NCI-H2029 (cell line): ENCODE data around the gene RUNX3.
"Not testable (repeated sequence)": the region's sequence is repeated elsewhere in the genome, so short reads cannot be mapped to it uniquely, and the experiment has no call there.

Experiments used
- DNase-seq: peaks from one replicate; lab custom pipeline; 2025; lab: John Stamatoyannopoulos, UW

The RUNX3 gene

DNA sequence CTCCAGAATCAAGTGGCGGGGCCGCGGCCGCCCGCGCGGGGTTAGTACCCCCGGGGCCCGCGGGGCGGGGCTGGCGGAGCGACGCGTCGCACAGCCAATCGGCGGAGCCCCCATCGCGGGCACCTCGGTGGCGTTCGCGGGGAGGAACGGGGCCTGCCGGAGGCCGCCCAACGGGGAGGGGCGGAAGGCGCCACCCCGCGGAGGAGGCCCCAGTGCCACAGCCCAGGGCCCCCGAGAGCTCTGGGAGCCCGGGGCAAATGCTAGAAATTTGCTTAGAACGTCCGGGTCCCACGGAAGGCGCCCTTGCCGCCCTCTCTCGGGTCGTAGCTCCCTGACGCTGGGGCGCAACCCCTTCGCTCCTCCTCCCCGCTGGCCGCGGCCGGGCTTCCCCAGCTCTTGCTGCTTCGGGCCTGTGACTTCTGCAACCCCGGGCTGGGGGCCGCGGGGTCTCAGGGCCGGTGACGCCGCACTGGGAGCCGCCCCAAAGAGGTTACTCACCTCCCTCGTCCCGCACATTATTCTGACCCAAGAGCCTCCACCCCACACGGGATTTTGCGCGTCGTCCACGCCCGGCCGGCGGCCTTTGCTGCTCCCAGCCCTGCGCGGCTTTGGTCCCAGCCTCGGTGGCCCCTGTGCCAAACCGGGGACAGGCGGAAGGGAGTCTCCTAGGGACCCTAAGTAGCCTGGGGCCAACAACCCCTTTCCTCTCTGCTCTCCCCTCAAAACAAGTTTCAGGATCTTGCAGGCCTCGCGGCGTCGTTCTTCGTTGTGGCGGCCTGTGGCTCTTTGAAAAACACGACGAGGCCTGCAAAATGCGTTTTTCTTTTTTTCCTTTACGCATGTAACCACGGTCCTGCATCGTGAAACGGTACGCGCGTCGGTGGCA is at the start of gene RUNX3:
Gene RUNX3 (minus strand): TSS at position 17 of the 886 bp plus-strand sequence. CDS start 408 bp downstream, outside the sequence.
- peak; percentile 34 for DNase-seq

DNA sequence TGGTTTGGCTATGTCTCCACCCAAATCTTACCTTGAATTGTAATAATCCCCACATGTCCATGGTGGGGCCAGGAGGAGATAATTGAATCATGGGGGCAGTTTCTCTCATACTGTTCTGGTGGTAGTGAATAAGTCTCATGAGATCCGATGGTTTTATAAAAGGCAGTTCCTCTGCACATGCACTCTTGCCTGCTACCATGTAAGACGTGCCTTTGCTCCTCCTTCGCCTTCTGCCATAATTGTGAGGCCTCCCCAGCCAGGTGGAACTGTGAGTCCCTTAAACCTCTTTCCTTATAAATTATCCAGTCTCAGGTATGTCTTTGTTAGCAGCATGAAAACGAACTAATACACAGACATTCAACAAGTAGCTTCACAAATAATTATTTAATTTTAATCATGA is 49.2 kb upstream of the RUNX3 start:
- not testable (repeated sequence) for DNase-seq

DNA sequence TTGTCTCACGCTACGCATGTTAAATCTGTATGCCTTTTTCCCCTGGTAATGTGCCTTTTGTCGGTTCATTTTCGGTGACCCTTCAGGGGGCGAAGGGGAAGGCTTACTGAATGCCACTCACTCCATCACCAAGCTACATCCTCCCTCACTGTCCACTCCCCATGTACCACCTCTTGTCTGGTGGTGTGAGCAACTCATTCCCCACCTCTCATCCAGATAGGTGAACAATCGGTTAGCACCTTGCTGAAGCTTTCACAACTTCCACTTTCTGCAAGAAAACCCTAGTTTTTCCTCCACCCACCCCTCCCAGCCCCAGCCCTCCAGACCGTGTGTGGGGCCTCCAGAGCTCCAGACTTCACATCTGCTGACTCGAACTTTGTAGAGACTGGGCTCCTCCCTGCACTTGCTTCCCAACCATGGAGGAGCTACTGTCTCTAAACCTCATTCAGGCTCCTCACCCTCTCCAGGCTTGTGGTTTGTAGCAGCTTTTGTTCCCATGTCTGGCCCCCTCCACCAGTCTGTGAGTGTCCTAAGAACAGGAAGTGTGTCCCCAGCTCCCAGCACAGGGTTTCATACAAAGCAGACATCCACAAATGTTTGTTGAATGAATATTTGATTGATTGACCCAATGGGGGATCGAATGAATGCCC is 48.4 kb upstream of the RUNX3 start:
- DNase-seq, result no peak

DNA sequence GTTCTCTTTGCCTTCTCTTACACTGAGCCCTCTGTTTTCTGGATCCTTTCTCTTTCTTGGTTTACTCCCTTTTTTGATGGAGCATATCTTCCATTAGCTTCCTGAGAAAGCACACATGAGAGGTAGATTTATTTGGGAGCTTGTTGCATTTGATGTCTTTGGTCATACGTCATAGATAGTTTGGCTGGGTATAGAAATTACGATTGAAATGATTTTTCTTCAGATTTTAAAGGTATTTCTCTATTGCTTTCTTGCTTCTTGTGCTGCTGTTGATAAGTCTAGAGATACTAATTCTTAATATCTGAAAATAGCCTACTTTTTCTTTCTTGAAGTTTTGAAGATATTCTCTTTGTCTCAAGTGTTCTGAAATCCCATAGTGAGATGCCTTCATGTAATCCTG is 45.3 kb upstream of the RUNX3 start:
- DNase-seq, result no peak

DNA sequence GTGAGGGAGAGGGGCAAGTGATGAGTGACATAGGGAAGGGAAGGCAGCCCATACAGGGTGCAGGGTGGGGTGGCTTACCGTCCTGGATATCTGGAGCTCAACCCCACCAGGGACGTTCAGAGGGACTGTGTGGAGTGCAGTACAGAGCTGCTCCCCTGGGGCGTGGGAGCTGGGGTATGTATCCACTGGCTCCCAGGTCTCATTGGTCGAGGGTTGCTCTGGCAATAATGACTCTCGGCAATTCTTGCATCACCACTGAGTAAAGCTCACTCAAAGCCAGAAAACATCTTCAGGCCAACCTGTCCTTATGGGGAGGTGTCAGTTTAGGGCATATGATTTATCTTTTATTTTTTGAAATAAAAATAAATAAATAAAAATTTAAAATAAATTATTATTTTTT is 43.2 kb upstream of the RUNX3 start:
- DNase-seq, result no peak

DNA sequence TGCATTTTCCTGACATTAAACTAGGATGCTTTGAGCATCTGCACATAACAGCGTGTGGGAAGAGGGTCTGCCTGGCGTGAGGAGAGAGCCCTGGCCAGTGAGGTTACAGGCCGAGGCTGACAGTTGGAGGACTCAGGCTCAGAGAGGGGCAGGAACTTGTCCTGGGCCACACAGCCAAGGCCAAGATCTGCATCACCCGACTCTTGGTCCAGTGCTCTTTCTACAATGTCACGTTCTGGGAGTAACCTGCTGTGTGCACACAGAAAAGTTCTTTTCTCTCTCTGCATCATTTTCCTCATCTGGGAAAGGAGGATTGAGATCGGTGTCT is 42.8 kb upstream of the RUNX3 start:
- no peak for DNase-seq

DNA sequence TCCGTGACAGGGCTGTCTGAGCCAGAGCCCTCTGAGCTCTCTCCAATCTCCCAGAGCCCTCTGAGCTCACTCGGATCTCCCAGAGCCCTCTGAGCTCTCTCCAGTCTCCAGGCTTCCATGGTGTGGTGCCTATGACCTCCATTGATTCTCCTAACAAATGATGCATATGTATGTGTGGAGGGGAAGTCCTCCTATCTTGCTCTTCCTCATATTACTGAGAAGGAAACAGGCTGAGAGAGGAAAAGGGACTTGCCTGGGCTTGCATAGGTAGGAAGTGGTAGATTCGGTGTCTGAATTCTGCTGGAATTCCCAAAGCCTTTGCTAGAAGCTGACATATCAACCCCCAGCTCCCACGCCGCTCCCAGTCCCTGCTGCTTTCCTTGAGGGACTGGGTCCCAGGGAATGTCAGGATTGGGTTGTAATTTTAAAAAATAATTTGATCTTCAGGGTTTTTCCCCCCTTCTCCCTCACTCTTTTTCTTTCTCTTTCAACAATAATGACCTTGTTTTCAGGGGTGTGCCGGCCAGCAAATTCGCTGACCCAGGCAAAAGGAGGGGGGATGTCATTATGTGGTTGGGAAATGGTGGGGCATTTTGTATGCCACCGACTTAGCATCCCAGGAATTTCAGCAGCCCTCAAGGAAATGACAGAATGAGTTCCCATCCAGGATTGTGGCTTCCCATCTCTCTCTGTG is 42.3 kb upstream of the RUNX3 start:
- DNase-seq, result no peak

DNA sequence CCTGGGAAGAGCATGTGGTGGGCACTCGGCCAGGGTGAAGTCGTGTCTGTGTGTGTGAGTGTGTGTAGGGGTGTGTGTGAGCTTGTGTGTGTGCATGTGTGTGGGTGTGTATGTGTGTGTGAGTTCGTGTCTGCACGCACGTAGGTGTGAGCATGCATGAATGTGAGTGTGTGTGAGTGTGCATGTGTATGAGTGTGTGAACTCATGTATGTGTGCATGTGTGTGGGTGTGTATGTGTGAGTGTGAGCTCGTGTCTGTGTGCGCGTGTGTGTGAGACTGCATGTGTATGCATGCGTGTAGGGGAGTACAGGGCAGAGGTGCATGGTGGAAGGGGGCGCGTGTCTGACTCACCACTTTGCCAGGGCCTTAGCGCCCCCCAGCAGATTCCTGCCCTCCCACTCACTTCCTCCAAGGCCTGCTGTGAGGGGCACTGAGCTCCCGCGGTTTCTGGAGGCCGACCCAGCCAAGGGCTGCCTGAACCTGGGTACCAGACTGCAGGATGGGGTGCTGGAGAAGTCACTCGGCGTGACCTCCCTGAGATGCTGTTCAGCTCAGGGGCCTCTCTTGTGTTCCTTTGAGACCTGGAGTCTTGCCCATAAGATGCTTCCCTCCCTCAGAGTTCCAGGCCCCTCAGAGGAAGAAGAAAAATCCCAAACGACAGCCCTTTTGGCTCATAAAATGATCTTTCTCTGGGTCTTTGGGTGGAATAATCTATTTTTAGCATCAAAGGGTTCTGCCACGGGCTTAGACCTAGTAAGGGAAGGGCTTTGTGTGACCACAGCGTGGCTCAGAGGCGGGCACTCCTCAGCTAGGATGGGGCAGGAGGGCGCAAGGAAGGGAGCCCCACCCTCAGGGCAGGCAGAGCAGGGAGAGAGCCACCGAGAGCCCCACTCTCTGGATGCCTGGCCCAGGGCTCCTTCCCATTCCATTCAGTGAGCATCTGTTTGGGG is 41.1 kb upstream of the RUNX3 start:
- no peak for DNase-seq

DNA sequence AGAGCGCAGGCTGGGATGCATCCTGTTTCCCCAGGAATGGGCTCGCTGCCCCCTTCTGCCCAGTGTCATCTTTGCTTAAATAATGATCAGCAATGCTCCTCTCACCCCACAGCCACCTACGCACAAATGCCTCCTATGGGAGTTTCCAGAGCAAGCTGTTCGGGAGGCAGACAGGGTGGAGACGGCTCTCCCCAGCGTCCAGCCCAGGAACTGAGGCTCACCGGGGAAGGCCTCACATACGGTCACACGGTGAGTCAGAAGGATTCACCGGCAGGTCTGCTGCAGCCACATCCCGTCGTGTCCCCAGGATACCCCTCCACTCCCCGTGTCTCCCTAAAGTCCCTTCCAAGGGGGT is 40.3 kb upstream of the RUNX3 start:
- DNase-seq, result no peak

DNA sequence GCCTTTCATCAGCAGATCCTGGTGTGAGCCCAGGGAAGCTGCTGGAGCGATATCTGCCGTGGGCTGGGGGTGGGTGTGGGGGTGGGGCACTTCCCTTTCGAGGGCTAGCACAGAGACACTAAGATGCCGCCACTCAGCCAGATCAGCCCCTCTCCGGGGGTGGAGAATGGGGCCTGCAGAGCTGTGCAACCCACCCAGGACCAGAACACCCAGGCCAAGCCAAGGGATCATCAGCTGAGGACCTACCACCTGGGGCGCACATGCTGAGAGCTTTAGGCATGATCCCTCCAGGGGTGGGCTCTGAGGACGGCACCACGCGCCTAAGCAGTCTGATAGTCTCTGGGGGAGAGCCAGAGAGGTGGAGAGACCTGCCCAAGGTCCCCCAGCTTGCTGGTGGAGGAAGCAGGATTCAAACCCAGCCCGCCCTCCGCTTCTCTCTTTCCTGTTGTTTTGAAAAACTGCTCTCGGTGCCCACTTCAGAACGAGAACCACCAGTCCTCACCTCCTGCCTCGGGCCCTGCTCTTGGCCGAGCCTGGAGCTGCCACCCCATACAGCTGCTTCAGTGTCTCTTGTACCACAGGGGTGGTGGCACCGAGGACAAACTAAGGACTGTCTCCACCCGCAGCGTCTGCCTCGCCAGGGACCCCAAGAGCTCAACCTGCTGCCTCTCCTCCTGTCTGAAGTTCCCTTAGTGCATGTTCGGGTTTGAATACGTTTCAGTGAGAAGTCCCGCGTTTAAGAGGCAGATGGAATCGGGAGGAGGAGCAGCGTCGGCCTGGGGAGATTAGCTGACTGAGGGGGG is 39.7 kb upstream of the RUNX3 start:
- DNase-seq, result no peak

DNA sequence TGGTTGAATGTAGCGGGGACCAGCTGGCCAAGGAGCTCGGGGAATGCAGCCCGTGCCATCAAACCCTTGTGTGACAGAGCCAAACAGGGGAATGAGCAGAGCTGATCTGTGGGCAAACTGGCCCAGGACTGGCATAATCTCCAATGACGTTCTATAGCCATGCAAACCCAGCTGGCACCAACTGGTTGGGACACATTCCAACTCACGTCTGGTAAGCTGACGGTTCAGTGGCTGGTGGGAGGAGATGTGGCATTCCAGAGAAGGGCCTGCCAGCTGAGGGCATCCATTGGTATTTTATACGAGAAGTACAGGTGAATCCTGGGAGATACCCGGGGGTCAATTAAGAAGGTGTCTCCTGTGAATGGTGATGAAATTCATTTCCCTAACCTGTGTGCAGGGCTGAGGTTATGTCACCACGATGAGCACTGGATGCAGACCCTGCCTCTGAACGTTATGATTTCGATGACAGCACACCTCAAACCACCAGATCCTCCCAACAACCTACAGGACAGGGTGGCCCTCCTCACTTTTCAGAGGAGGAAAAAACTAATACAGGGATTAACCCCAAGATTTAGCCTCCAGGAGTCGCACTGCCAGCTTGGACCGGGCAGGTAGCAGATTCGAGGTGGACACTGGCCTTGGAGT is 39.0 kb upstream of the RUNX3 start:
- DNase-seq, result no peak

DNA sequence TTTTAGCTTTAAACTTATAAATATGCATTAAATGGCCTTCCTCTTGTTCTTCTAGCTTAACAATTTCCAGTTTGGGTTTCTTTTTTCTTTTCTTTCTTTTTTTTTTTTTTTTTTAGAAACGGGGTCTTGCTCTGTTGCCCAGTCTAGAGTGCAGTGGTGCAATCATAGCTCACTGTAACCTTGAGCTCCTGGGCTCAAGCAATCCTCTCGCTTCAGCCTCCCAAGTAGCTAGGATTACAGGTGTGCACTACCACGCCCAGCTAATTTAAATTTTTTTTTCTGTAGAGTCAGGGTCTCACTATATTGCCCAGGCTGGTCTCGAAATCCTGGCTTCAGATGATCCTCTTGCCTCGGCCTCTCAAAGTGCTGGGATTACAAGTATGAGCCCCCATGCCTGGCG is 37.9 kb upstream of the RUNX3 start:
- DNase-seq, result no peak

DNA sequence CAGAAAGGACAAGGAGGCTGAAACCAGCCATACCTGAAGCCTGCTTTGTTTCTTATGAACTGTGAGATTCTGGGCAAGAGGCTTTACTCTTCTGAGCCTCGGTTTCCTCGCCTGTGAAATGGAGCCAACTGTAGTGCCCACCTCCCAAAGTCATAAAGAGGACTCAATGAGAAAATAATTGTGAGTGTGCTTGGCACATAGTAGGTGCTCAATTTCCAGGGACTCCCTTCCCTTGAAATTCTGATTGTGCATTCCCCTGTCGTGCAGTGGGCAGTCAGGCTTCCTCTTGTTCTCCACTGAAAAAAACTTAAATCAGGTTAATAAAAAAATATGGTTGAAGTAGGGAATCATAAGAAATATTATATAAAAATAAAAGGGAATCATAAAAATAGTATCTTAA is 37.5 kb upstream of the RUNX3 start:
- no peak for DNase-seq

DNA sequence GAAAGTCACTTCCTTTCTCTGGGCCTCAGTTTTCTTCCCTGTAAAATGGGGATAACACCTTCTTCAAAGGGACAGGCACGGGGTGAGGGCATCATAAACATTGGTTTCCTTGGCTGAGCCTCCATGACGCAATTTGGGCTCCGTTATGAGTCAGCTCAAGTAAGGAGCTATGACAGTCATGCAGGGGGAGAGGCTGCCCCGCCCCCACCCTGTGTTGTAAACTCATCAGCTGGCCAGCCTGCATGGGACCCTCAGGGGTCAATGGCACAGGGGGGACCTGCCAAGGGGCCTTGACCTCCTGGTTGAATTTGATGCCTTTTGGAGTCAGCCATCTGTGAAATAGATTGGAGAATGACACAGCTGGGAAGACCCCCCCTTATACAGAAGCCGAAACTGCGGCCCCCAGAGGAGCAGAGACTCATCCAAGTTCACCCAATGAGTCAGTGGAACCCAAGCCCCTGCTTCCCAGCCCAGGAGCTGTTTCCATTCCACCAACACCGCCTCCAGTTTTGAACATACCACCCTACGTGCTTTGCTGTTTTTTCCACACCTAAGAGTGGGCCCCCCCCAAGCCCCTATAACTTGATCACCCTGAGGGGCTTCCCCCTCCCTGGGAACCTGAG is 36.8 kb upstream of the RUNX3 start:
- no peak for DNase-seq

DNA sequence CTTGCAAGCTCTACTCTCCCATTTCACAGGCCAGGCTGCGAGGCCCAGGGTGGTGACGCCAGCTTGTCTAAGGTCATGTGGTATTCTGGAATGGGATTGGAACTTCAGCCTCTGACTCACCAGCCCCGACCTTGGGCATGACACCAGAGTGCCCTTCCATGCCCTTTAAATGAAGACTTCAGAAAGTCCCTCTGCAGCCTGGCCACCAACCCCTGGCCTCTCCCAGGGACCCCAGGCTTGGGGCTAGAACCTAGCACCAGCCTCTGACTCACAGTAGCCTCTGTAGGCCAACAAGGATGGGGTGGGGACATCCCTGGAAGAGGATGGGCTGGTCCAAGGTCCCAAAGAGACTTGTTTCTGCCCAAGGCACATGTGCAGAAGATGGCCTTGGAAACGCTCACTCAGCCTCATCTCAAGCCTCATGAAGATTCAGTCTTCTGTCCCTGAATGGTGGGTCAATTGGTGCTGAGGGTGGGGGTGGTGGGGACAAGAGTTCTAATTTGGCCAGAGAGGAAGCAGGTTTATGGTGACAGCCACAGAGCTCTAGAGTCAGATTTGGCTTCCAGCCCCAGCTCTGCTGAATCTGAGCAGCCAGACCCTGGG is 36.1 kb upstream of the RUNX3 start:
- no peak for DNase-seq

DNA sequence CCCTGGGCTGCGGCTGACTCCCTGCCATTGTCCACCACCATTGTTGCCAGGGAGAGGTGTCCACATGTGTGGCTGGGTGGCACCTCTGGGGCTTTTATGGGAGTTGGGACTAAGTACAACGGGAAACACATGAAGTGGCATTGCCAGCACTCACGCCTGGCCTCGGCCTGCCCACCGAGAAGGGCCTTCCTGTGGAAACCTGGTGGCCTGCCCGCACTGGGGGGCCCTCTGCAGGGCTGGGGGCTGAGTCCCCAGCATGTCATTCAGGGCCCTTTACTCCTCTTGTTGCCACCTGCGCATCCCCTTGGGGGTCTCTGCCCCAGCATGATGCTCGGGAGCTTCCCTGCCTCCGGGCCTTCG is 35.5 kb upstream of the RUNX3 start:
- DNase-seq, result no peak

DNA sequence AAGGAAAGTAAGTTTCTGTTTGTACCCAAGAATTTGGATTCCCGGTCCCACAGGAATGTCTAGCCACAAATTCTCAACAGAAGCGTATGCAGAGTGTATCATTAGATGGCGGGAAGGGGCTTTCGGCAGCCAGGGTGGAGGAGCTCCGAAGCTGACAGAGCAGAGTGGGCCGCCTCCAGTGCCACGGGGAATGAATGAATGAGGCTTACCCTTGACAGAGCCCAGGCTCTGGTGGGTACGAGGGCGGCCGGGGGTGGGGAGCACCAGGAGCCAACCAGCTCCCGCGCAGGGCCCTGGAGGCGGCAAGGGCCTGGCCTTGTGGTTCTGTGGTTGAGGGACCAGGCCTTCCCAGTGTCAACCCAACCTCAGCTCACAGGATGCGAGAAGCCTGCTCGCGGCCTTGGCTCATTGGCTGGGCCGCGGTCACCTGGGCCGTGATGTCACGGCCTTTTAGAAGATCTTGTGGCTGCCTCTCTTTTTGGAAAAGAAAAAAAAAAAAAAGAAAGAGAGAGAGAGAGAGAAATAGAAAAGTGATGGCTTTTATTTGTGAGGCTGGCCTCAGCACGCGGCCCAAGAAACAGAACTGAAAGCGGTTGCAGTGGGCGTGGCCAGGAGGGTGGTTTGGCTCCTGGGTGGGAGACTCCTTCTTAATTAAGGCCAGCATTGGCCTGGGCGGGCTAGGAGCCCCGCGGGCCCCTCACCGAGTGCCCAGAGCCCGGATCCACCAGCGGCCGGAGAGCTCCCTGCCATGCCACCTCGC is 34.9 kb upstream of the RUNX3 start:
- DNase-seq, result no peak

DNA sequence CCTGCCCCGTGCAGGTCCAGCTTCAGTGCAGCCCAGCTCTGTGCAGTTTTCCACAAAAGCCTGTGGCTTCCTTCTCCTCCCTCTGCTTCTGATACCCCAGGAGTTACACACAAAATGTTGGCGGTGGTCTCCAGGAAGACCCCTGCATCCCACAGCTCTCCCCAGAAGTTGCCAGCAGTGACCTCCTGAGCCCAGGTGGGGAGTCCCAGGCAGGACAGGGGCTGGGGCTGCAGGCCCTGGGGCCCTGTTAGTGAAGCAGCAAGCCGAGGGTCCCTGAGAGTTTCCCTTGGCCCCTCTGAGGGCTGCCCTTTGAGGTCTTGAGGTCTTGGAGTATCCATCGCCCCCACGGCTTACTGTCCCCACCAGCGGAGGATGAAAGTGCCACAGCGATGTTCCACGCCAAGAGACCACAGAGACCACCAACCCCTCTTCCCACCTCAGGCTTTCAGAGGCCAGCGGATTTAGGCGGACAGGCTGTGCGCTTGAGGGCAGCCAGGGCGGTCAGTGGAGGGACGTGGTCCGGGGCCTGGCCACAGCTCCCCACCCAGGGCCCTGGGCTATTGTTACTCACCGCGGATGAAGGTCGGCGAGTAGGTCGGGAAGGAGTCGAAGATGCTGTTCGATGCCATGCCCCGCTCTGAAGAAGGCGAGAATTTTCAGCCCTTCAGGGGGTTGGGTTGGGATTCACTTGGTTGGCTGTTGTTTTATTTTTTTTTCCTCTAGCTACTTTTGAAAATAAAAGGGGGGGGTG is 34.0 kb upstream of the RUNX3 start:
- no peak for DNase-seq
